Right lobe of liver (tissue), 6 donors: ENCODE results near the gene KBTBD13. TPM values are rescaled to one million over a fixed set of nuclear protein-coding genes. Genes with fewer than 3 reads are reported as not detected.

Experiments used
- ATAC-seq, 4 donors: fragments of 200-7000 bp; cut with Tn5 transposase; one replicate each; pipeline ENCODE4 v1.9.1; 2020; ENCODE audit warnings: mild to moderate bottlenecking in 4 of 4, moderate library complexity in 4 of 4
- DNase-seq, 3 donors: peaks; one replicate each; pipeline ENCODE4 v3.0.0-alpha.2; 2020
- H3K27ac ChIP-seq, 3 donors: fragments of 200-600 bp; one replicate each; pipeline ENCODE4 v1.8.0; 2022
- H3K27me3 ChIP-seq, 2 donors: fragments of 200-600 bp; one replicate each; pipeline ENCODE4 v1.8.0; 2022
- H3K36me3 ChIP-seq, 4 donors: fragments of 200-600 bp; sonication (generic) in 1 of 4; one replicate each; pipeline versions ENCODE4 v1.5.1 to v1.8.0; 2017 to 2022; ENCODE audit warnings: control low read depth in 1 of 4
- H3K4me1 ChIP-seq, 4 donors: fragments of 200-600 bp; sonication (generic) in 1 of 4; one replicate each; pipeline versions ENCODE4 v1.5.1 to v1.8.0; 2017 to 2022; ENCODE audit warnings: control low read depth in 1 of 4
- H3K4me3 ChIP-seq, 3 donors: fragments of 200-600 bp; one replicate each; pipeline ENCODE4 v1.8.0; 2022
- H3K9me3 ChIP-seq, 4 donors: fragments of 200-600 bp; sonication (generic) in 1 of 4; one replicate each; pipeline versions ENCODE4 v1.5.1 to v1.8.0; 2017 to 2022; ENCODE audit warnings: control low read depth in 1 of 4
- POLR2A ChIP-seq: fragments of 450-650 bp; IDR thresholded peaks from one replicate; pipeline ENCODE4 v1.6.1; 2017; ENCODE audit warnings: antibody characterized with exemption, mild to moderate bottlenecking
- WGBS: methylation state at CpG from one replicate; pipeline ENCODE4 v1.1.6; 2018; ENCODE audit warnings: low coverage, low lambda C conversion rate; ENCODE audit not compliant: insufficient coverage; ENCODE audit errors: missing lambda C conversion rate; 5-methylcytosine and 5-hydroxymethylcytosine counted together
- intact Hi-C, 2 donors: fragments of 100-400 bp; cut with DNase I; formaldehyde crosslinking; loops; one replicate each; pipeline versions ENCODE4 v1.11.2 to v1.14.1; 2022
- total RNA-seq, 6 experiments: library from RNA; depleted of rRNA in 2 of 6; stranded (reverse); fragments of >200 nt in 2 of 6; fragmentation: NEBNext Ultra II Directional in 3 of 6; extraction: Animal tissue kit (Norgen Biotek cat#: 25700) in 3 of 6; gene quantifications; one replicate each; pipeline versions ENCODE4 v1.1.0 to v1.2.4, GENCODE V29; 2016 to 2023
- TF ChIP-seq, protein P1 (sequence below), 4 donors: fragments of 200-600 bp in 3 of 4; fragments of 450-650 bp in 1 of 4; IDR thresholded peaks; one replicate each; pipeline versions ENCODE4 v1.5.1 to v1.8.0; 2016 to 2022; ENCODE audit warnings: antibody characterized with exemption in 4 of 4, mild to moderate bottlenecking in 2 of 4
- donor health status: DM: no; HTN: yes; CAD: no.
- donor health status: DM: no; HTN: no; CAD: no.
- donor health status: DM: no; HTN: no; CAD: no.
- donor health status: DM: no; HTN: yes; CAD: no.
- donor health status: DM: no; HTN: yes; CAD: no.

Gene KBTBD13
- total RNA-seq, 6 experiments from 2014 or later = not detected

DNA sequence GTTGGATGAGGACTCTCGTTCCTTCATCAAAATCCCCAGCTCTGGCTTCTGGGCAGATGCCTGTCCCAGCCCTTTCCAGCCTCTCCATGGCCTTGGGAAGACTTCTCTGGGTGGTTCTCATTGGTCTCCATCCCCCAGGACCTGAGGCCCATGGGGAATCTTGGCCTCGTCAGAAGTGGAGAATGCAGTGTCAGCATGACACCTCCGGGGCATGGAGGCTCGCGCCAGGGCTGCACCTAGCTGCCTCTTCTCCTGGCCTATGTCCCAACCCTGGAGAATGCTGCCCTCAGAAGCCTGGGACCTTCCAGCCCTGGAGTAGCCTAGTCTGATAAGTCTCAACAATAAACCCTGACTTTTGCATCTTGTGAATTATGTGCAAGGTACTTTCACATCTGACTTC is 3.0 kb downstream of the KBTBD13 start:
- no peaks in the 10 kb centered on the region for H3K36me3 ChIP-seq
- no peaks in the 10 kb centered on the region for H3K27me3 ChIP-seq
- TF ChIP-seq, protein P1, sequence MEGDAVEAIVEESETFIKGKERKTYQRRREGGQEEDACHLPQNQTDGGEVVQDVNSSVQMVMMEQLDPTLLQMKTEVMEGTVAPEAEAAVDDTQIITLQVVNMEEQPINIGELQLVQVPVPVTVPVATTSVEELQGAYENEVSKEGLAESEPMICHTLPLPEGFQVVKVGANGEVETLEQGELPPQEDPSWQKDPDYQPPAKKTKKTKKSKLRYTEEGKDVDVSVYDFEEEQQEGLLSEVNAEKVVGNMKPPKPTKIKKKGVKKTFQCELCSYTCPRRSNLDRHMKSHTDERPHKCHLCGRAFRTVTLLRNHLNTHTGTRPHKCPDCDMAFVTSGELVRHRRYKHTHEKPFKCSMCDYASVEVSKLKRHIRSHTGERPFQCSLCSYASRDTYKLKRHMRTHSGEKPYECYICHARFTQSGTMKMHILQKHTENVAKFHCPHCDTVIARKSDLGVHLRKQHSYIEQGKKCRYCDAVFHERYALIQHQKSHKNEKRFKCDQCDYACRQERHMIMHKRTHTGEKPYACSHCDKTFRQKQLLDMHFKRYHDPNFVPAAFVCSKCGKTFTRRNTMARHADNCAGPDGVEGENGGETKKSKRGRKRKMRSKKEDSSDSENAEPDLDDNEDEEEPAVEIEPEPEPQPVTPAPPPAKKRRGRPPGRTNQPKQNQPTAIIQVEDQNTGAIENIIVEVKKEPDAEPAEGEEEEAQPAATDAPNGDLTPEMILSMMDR (IDR thresholded peaks at IDR 0.05) = no peak
- no peak for TF ChIP-seq POLR2A
- WGBS = 100% methylated on average over 1 of the region's 5 CpGs
- peaks cover 0 to 12% (median 0%) of the 10 kb centered on the region in 4 donors for H3K4me1 ChIP-seq
- H3K27ac ChIP-seq = no peak overlapping the region
- ATAC-seq (no peak), DNase-seq (no peak)
- H3K4me3 ChIP-seq = no peak overlapping the region
- intact Hi-C loops = no loop called here
- no peaks in the 10 kb centered on the region for H3K9me3 ChIP-seq

DNA sequence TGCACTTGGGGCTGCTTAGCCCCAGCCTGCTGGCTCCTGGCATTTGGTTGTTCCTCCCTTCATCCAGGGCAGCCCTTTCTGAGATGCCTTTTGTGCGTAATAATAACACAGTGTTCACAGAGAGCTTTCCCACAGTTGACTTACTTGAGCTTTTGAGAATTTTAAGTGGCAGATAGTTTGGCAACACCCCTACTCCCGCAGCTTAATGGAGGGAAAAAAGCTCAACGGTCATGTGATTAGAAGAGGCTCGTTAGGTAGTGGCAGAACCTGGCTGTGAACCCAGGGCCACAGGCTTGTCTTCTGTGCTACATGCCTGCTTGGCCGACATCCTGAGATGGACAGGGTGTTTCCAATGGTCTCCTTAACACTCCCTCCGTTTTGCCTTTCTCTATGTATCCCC is 4.7 kb downstream of the KBTBD13 start:
- H3K4me1 ChIP-seq = peaks cover 0 to 29% (median 0%) of the 10 kb centered on the region in 4 donors
- DNase-seq (no peak), ATAC-seq (no peak)
- 69% methylated on average over 3 of the region's 6 CpGs for WGBS
- H3K27ac ChIP-seq = no peak overlapping the region
- H3K36me3 ChIP-seq = no peaks in the 10 kb centered on the region
- no peak for TF ChIP-seq POLR2A
- TF ChIP-seq, protein P1 (IDR thresholded peaks at IDR 0.05) = no peak
- H3K27me3 ChIP-seq = no peaks in the 10 kb centered on the region
- H3K4me3 ChIP-seq = no peak overlapping the region
- no peaks in the 10 kb centered on the region for H3K9me3 ChIP-seq
- intact Hi-C loops = no loop called here

DNA sequence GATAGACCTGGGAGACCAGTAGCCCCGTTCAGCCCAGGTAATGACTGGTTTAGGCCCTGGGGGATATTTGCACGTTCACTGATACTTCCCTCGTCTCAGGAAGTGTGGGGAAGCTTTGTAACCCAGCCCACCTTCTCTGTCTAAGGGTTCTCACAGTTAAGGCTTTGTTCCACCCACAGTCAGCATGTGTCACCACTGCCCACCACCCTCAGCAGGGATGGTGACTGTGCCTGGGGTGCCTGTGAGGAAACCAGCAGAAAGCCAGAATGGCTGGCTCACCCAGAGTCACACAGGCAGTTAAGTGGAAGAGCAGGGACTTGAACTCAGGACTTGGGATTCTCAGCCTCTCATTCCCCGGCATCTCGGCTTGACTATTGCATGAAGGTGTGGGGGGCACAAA is 5.2 kb downstream of the KBTBD13 start:
- Histone ChIP-seq H3K36me3 (no peaks in the 10 kb centered on the region), H3K4me3 (no peak overlapping the region), H3K9me3 (no peaks in the 10 kb centered on the region), H3K4me1 (peaks cover 0 to 33% (median 0%) of the 10 kb centered on the region in 4 donors), H3K27ac (no peak overlapping the region), H3K27me3 (no peaks in the 10 kb centered on the region)
- 79% methylated on average over 3 of the region's 5 CpGs for WGBS
- intact Hi-C loops = no loop called here
- ATAC-seq (no peak), DNase-seq (no peak)
- TF ChIP-seq, protein P1 (IDR thresholded peaks at IDR 0.05) = no peak
- no peak for TF ChIP-seq POLR2A

- Histone ChIP-seq H3K27ac (no peak overlapping the region), H3K4me3 (no peak overlapping the region), H3K9me3 (no peaks in the 10 kb centered on the region), H3K4me1 (peaks cover 0 to 39% (median under 1%) of the 10 kb centered on the region in 4 donors), H3K36me3 (no peaks in the 10 kb centered on the region), H3K27me3 (no peaks in the 10 kb centered on the region)
- TF ChIP-seq POLR2A = no peak
- TF ChIP-seq, protein P1 (IDR thresholded peaks at IDR 0.05) = no peak
- ATAC-seq = no peak
- DNase-seq = no peak
- 40% methylated on average over 4 of the region's 7 CpGs for WGBS
- intact Hi-C loops = no loop called here
Measured at GRCh38 chr15:65082303-65082953, 5.9 kb downstream of the KBTBD13 start.
